ACC112 (cell line): ENCODE data around the gene BCOR.

Source experiments
- H2AFZ ChIP-seq: fragments of 200-600 bp; sonication (generic); one replicate; pipeline ENCODE4 v1.6.0; 2017; ENCODE audit warnings: antibody characterized with exemption, low read length; ENCODE audit not compliant: unreplicated experiment
- H3K27ac ChIP-seq: fragments of 200-600 bp; sonication (generic); 2 replicates; pipeline ENCODE4 v1.5.1; 2014; ENCODE audit warnings: low read depth, mild to moderate bottlenecking, antibody characterized with exemption, low read length, moderate library complexity
- H3K27me3 ChIP-seq: fragments of 200-600 bp; sonication (generic); 2 replicates; pipeline ENCODE4 v1.6.1; 2014; ENCODE audit warnings: mild to moderate bottlenecking, antibody characterized with exemption, low read length, moderate library complexity, mixed read lengths; ENCODE audit not compliant: insufficient read depth
- H3K36me3 ChIP-seq: fragments of 200-600 bp; sonication (generic); 2 replicates; pipeline ENCODE4 v1.6.1; 2016; ENCODE audit warnings: mild to moderate bottlenecking, antibody characterized with exemption, low read length, moderate library complexity, mixed read lengths; ENCODE audit not compliant: insufficient read depth
- H3K4me1 ChIP-seq: fragments of 200-600 bp; sonication (generic); one replicate; pipeline ENCODE4 v1.6.1; 2016; ENCODE audit warnings: low read length, mixed read lengths; ENCODE audit not compliant: insufficient read depth, unreplicated experiment, control insufficient read depth
- H3K4me3 ChIP-seq: fragments of 200-600 bp; sonication (generic); 2 replicates; pipeline ENCODE4 v1.5.1; 2014; ENCODE audit warnings: mild to moderate bottlenecking, low read depth, low read length
- H3K79me2 ChIP-seq: fragments of 200-600 bp; sonication (generic); one replicate; pipeline ENCODE4 v1.6.0; 2016; ENCODE audit warnings: low read length; ENCODE audit not compliant: control insufficient read depth, unreplicated experiment, insufficient read depth

The BCOR gene

DNA sequence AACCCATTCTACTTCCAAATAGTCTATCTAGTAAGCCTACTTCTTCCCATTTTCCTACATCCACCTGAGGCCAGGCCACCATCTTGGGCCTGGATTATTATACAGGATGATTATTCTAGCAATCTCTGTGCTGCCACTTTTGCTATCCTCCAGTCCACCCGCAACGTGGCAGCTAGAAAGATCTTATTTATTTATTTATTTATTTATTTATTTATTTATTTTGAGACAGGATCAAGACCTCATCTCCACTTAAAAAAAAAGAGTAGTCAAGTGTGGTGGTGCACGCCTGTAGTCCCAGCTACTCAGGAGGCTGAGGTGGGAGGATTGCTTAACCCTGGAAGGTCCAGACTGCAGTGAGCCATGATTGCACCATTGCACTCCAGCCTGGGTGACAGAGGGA lies 15.2 kb upstream of the BCOR start:
- Histone ChIP-seq H3K27ac (no peak overlapping the region), H3K4me1 (peaks cover 4% of the 10 kb centered on the region), H3K27me3 (no peaks in the 10 kb centered on the region), H3K36me3 (no peaks in the 10 kb centered on the region), H2AFZ (no peak overlapping the region), H3K79me2 (no peaks in the 10 kb centered on the region), H3K4me3 (no peak overlapping the region)

- Histone ChIP-seq H3K79me2 (no peaks in the 10 kb centered on the region), H3K27ac (no peak overlapping the region), H3K27me3 (no peaks in the 10 kb centered on the region), H3K36me3 (no peaks in the 10 kb centered on the region), H3K4me1 (peaks cover 9% of the 10 kb centered on the region), H2AFZ (no peak overlapping the region), H3K4me3 (no peak overlapping the region)
Measured at GRCh38 chrX:40111868-40112267, 14.1 kb upstream of the BCOR start.

GRCh38 chrX:40109288-40110008 lies 11.7 kb upstream of the BCOR start:
- H3K36me3 ChIP-seq: no peaks in the 10 kb centered on the region
- peak overlapping the region; percentile 90 for H3K27ac ChIP-seq
- no peaks in the 10 kb centered on the region for H3K27me3 ChIP-seq
- peak overlapping the region; percentile 80 for H3K4me3 ChIP-seq
- H2AFZ ChIP-seq: peak overlapping the region; percentile 38
- H3K79me2 ChIP-seq: no peaks in the 10 kb centered on the region
- H3K4me1 ChIP-seq: peaks cover 9% of the 10 kb centered on the region

DNA sequence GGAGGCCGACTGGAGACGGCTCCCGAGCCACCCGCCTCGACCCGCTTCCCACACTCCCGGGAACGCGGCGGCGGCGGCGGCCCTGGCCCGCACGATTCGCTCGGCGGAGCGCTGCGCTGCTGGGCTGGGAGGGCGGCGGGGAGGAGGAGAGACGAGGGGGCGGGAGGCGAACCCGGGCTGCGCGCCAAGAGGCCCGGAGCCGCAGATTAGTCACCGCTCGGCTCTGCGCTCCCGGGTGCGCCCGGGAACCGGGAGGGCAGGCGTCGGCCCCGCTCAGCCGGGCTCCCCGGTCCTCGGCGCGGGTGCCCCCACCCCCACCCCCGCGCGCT lies 11.2 kb upstream of the BCOR start:
- H3K4me3 ChIP-seq: peak overlapping the region; percentile 80
- H2AFZ ChIP-seq: peak overlapping the region; percentile 38
- no peaks in the 10 kb centered on the region for H3K36me3 ChIP-seq
- peaks cover 9% of the 10 kb centered on the region for H3K4me1 ChIP-seq
- no peaks in the 10 kb centered on the region for H3K27me3 ChIP-seq
- peak overlapping the region; percentile 90 for H3K27ac ChIP-seq
- H3K79me2 ChIP-seq: no peaks in the 10 kb centered on the region

- Histone ChIP-seq H3K4me3 (peak overlapping the region; percentile 80), H3K27me3 (no peaks in the 10 kb centered on the region), H3K4me1 (peaks cover 9% of the 10 kb centered on the region), H3K36me3 (no peaks in the 10 kb centered on the region), H3K79me2 (no peaks in the 10 kb centered on the region), H3K27ac (peak overlapping the region; percentile 90), H2AFZ (no peak overlapping the region)
Measured at GRCh38 chrX:40108162-40108958, 10.6 kb upstream of the BCOR start.

DNA sequence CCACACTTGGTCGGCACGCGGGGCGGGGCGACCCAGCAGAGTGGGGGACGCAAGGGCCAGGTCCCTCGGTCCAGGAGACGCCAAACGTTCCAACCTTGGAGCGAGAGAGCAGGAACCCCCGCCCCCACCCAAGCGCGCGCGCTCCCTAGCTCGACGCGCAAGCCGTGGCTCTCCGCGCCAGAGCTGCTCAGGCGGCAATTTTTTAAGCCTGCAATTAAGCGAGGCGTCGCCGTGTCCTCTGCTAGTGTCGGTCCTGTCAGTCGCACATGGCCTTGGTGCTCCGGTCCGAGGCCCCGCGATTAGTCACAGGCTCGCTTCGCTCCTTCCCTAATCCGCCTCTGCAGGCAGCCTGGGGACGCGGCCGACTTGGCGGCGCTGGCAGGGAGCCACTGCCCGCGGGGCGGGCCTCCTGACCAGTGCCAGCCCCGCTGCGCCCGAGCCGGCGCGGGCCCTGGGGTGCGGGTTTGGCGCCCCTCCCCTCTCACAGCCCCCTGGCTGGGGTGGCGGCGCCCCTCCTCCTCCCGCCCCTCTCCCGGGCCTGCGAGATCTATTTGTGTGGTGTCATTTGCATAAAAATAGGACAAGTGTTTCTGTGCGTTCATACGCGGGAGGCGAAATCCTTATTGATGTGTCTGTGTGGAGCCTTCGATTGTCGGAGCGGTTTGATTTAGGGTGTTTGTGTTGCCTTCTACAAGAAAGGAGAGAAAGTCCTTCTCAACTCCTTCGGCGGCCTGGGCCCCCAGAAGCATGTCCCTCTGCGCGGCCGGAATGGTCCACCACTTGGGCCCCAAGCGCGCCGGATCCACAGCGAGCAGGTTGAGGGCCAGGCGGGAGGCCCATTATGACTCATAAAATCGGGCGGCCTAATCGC lies 9.8 kb upstream of the BCOR start:
- Histone ChIP-seq H3K4me3 (peak overlapping the region; percentile 80), H3K27ac (peak overlapping the region; percentile 90; the same call in 1 of the 2 replicates), H2AFZ (no peak overlapping the region), H3K36me3 (no peaks in the 10 kb centered on the region), H3K79me2 (no peaks in the 10 kb centered on the region), H3K27me3 (no peaks in the 10 kb centered on the region), H3K4me1 (peaks cover 9% of the 10 kb centered on the region)

DNA sequence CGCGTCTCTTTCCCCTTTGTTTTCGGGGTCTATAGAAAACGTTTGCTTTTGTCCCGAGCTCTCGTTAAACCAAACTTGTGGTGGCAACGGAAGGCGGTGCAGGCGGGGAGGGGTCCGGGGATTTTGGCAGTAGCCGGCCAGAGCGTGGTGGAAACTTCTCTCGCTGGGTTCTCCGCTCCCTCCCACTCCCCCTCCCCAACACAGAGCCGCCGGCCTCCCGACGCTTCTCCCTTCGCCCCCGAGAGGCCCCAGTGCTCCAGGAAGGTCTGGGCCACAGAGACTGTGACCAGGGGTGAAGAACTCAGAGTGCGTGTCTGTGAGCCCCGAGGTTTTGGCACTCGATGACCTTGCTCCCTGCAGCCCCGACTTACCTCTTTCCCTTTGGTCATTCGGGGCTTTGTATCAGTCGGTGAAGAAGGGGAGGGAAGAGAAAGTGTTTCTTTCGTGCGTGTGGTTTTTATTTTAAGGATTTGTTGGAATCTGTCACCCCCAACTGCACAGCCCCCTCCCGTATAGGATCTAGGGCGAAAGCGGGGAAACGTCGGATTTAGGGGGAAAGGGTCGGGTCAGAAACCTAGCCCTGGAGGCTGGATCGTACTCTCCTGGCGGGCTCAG lies 9.0 kb upstream of the BCOR start:
- no peak overlapping the region for H2AFZ ChIP-seq

DNA sequence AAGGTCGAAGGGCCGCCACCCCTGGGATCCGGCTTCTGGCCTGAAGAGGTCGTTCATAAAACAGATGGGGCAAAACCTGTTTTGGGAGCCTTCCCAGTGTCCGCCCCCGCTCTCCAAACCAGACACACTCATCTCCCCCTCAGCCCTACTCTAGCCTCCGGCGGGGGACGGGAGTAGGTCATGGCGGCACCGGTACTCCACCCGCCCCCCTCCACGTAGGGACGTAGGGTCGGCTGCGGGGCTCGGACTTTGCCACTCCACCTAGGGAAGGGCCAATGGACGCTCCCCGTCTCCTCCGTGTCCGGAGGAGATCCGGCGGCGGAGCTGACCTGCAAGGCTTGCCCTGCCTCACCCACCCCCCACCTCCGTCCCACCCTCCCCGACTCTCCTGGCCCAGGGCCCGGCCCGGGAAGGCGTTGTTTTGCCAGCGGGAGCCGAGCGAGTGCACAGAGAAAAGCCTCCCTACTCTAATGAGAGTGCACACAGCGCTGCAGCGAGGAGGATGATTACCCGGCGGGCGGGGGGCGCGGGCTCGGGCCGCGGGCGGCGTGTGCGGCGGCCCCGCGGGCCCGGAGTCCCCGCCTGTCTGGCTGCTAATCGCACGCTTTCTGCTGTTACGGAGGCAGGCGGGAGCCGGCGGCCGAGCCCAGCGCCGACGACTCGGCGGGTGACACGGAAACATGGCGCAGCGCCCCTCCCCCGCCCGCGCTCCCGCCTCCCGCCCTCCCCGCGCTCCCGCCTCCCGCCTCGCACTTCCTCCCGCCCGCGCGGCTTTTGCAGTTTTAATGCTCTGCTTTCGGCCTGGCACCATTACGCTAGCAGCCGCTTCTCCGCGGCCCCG lies 8.3 kb upstream of the BCOR start:
- H3K4me1 ChIP-seq: peaks cover 9% of the 10 kb centered on the region
- H3K27me3 ChIP-seq: no peaks in the 10 kb centered on the region
- H2AFZ ChIP-seq: no peak overlapping the region
- H3K79me2 ChIP-seq: no peaks in the 10 kb centered on the region
- H3K36me3 ChIP-seq: no peaks in the 10 kb centered on the region
- H3K4me3 ChIP-seq: peak overlapping the region; percentile 80
- H3K27ac ChIP-seq: peak overlapping the region; percentile 90; the same call in 1 of the 2 replicates

More for the DNA sequence above, 9.0 kb upstream of the BCOR start:
- Histone ChIP-seq H3K27me3 (no peaks in the 10 kb centered on the region), H3K4me3 (peak overlapping the region; percentile 80), H3K4me1 (peaks cover 9% of the 10 kb centered on the region), H3K27ac (peak overlapping the region; percentile 90; the same call in 1 of the 2 replicates), H3K36me3 (no peaks in the 10 kb centered on the region), H3K79me2 (no peaks in the 10 kb centered on the region)

GRCh38 chrX:40104985-40105834 lies 7.5 kb upstream of the BCOR start:
- no peaks in the 10 kb centered on the region for H3K79me2 ChIP-seq

More at GRCh38 chrX:40104985-40105834, 7.5 kb upstream of the BCOR start:
- H3K27me3 ChIP-seq: no peaks in the 10 kb centered on the region
- peak overlapping the region; percentile 80 for H3K4me3 ChIP-seq
- no peaks in the 10 kb centered on the region for H3K36me3 ChIP-seq
- H2AFZ ChIP-seq: peak overlapping the region; percentile 14
- H3K4me1 ChIP-seq: peaks cover 9% of the 10 kb centered on the region
- peak overlapping the region; percentile 90; the same call in 1 of the 2 replicates for H3K27ac ChIP-seq
